GM12891 (cell line): ENCODE results near the gene NF1.

Source experiments
- POLR2A ChIP-seq: IDR thresholded peaks from 2 replicates; pipeline ENCODE4 v1.6.1; 2011; ENCODE audit warnings: low read depth, low read length, control low read depth
- TAF1 ChIP-seq: IDR thresholded peaks from 2 replicates; pipeline ENCODE4 v1.6.1; 2011; ENCODE audit warnings: low read depth, low read length, control low read depth

DNA sequence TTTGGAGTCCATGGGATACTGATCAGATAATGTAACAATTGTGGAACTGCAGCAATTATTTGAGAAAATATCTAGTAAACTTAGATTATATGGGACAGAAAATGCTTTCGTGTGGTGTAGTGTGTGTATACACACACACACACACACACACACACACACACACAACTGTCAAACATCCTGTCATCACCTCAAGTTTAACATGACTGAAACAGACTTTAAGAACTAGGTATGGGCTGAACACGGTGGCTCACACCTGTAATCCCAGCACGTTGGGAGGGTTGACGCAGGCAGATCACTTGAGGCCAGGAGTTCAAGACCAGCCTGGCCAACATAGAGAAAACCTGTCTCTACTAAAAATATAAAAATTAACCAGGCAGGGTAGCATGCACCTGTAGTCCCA, 227.2 kb downstream of the NF1 start:
- no peak for TF ChIP-seq POLR2A
- TF ChIP-seq TAF1 = no peak
